DND-41 (cell line): ENCODE data around the gene SEPTIN1.

ENCODE experiments used
- ATAC-seq: fragments of 200-7000 bp; cut with Tn5 transposase; 3 replicates; pipeline ENCODE4 v1.9.1; 2021; ENCODE audit warnings: low read depth; ENCODE audit not compliant: insufficient read depth
- DNase-seq: peaks from one replicate; pipeline ENCODE4 v3.0.0-alpha.2; 2020
- H2AFZ ChIP-seq: 2 replicates; pipeline ENCODE4 v1.6.0; 2012; ENCODE audit warnings: low read depth, low read length
- H3K27ac ChIP-seq: 2 replicates; pipeline ENCODE4 v1.5.1; 2012; ENCODE audit warnings: low read length, inconsistent platforms
- H3K27me3 ChIP-seq: fragments of 200-600 bp; sonication (generic); 2 replicates; pipeline ENCODE4 v1.6.0; 2012; ENCODE audit warnings: low read length, mild to moderate bottlenecking, inconsistent platforms; ENCODE audit not compliant: insufficient read depth, poor library complexity
- H3K36me3 ChIP-seq: 2 replicates; pipeline ENCODE4 v1.5.1; 2012; ENCODE audit warnings: low read length, inconsistent platforms; ENCODE audit not compliant: insufficient read depth
- H3K4me1 ChIP-seq: 2 replicates; pipeline ENCODE4 v1.5.1; 2012; ENCODE audit warnings: mild to moderate bottlenecking, low read length; ENCODE audit not compliant: insufficient read depth
- H3K4me2 ChIP-seq: 2 replicates; pipeline ENCODE4 v1.6.0; 2012; ENCODE audit warnings: mild to moderate bottlenecking, moderate library complexity, low read length, inconsistent platforms; ENCODE audit not compliant: insufficient read depth
- H3K4me3 ChIP-seq, 2 experiments: fragments of 200-600 bp in 1 of 2; shearing (Covaris generic) in 1 of 2; 2 replicates each; pipeline ENCODE4 v1.5.1; 2012 to 2016; ENCODE audit warnings: inconsistent platforms in 2 of 2, low read length in 2 of 2, mild to moderate bottlenecking in 2 of 2, low read depth in 1 of 2, moderate library complexity in 1 of 2
- H3K79me2 ChIP-seq: 2 replicates; pipeline ENCODE4 v1.6.0; 2012; ENCODE audit warnings: low read length, inconsistent platforms; ENCODE audit not compliant: insufficient read depth
- H3K9ac ChIP-seq: 2 replicates; pipeline ENCODE4 v1.6.0; 2012; ENCODE audit warnings: low read depth, mild to moderate bottlenecking, inconsistent platforms, low read length, moderate library complexity
- H3K9me3 ChIP-seq: 2 replicates; pipeline ENCODE4 v1.5.1; 2012; ENCODE audit warnings: low read length, moderate library complexity, mild to moderate bottlenecking, inconsistent platforms; ENCODE audit not compliant: insufficient read depth, severe bottlenecking
- H4K20me1 ChIP-seq: 2 replicates; pipeline ENCODE4 v1.6.0; 2012; ENCODE audit warnings: low read length; ENCODE audit not compliant: insufficient read depth
- EZH2 ChIP-seq: IDR thresholded peaks from 3 replicates; pipeline ENCODE4 v1.6.1; 2012; ENCODE audit warnings: borderline replicate concordance, low read depth, mild to moderate bottlenecking, moderate library complexity, low read length, inconsistent platforms; ENCODE audit not compliant: severe bottlenecking
- TF ChIP-seq, protein P1 (sequence below): IDR thresholded peaks from 2 replicates; pipeline ENCODE4 v1.5.1; 2012; ENCODE audit warnings: borderline replicate concordance, low read length, moderate library complexity, mild to moderate bottlenecking; ENCODE audit not compliant: poor library complexity, severe bottlenecking; ENCODE audit errors: extremely low read depth

SEPTIN1 gene

DNA sequence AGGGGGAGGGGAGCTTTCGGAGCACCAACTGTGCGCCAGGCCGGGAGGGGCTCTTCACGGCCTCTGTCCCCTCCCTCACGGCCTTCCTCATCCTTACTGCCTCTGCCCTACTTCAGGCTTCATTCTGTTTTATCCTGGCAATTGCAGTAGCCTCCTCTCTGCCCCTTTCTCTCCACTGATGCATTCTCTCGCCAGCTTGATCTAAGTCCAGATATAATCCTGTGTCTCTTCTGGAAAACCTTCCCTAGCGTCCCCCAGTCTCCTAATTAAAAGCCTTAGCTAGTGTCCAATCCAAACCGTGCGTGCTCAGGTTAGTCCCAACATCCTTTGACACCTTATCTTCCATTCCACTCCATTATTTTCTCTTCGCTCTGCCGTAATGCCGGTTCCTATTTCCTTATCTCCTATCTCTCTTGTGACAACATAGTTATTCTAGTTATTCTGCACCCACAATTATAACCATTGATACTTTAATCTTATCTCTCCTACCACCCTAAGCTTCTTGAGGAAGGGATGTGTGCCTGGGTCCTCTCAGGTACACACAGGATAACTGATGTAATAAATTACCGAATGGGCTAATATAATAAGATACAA, 13.7 kb upstream of the SEPTIN1 start:
- no peaks in the 10 kb centered on the region for H3K27me3 ChIP-seq
- H4K20me1 ChIP-seq = peaks cover 14% of the 10 kb centered on the region
- peaks cover 40% of the 10 kb centered on the region for H3K79me2 ChIP-seq
- H2AFZ ChIP-seq = peak overlapping the region; percentile 81
- H3K9me3 ChIP-seq = no peaks in the 10 kb centered on the region
- peak overlapping the region; percentile 96 for H3K9ac ChIP-seq
- H3K36me3 ChIP-seq = peaks cover 25% of the 10 kb centered on the region
- peak overlapping the region; percentile 88 for H3K27ac ChIP-seq
- H3K4me2 ChIP-seq = peak overlapping the region; percentile 88
- no peak for DNase-seq
- ATAC-seq = 0 out of 3 replicates have a peak, but pooled peaks have one; percentile 2
- no peak for TF ChIP-seq EZH2
- TF ChIP-seq, protein P1, sequence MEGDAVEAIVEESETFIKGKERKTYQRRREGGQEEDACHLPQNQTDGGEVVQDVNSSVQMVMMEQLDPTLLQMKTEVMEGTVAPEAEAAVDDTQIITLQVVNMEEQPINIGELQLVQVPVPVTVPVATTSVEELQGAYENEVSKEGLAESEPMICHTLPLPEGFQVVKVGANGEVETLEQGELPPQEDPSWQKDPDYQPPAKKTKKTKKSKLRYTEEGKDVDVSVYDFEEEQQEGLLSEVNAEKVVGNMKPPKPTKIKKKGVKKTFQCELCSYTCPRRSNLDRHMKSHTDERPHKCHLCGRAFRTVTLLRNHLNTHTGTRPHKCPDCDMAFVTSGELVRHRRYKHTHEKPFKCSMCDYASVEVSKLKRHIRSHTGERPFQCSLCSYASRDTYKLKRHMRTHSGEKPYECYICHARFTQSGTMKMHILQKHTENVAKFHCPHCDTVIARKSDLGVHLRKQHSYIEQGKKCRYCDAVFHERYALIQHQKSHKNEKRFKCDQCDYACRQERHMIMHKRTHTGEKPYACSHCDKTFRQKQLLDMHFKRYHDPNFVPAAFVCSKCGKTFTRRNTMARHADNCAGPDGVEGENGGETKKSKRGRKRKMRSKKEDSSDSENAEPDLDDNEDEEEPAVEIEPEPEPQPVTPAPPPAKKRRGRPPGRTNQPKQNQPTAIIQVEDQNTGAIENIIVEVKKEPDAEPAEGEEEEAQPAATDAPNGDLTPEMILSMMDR = no peak
- peaks cover 64% of the 10 kb centered on the region for H3K4me1 ChIP-seq
- H3K4me3 ChIP-seq = peak overlapping the region; percentile 68 to 90; a peak in 3 of 4 replicates

DNA sequence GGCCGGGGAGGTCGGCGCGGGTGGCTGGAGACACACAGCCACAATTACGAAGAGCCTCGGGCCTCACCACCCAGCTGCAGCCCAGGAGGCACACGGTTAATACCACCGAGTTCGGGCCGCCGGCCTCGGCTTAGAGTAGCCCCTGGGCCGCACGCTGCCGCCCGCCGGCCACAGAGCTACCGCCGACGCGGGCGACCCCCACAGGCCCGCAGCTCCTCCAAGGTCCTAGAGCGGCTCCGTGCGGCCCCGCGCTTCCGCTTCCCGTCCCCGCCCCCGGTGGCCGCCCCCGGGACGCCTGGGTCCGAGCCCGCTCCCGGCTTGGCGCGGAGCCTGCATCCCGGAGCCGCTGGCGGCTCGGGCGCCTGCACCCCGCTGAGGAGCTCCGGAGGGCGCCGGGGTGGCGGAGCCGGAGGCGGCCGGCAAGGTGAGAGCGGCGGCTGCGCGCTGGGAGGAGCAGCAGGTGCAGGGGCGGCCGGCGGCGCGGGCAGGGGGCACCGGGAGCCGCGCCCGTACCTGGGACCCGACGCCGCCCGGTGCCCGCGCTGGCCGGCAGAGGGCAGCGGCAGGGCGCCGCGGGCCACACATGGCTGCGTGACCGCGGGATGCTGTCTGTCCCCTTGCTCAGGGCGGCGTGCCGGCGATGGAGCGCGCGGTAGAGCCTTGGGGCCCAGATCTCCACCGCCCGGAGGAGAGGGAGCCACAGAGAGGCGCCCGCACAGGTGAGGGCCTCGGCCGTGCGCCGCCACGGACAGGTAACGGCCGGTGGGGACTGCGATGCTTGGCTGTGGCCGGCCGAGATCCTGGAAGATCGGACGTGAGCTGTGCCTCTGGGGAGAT, 13.0 kb upstream of the SEPTIN1 start, which contains the start of gene ZNF48:
ZNF48 (plus strand) TSS at position 266 of the 837 bp plus-strand sequence; CDS start at position 641, 375 bp downstream.
- H3K27me3 ChIP-seq = no peaks in the 10 kb centered on the region
- peak; percentile 76 for ATAC-seq
- DNase-seq = peak; percentile 65
- no peak for TF ChIP-seq EZH2
- TF ChIP-seq, protein P1 = peak; percentile 32
- peak within 1 kb of the TSS; percentile 96 for H3K9ac ChIP-seq
- H4K20me1 ChIP-seq = peaks cover 14% of the 10 kb centered on the region
- peaks cover 56% of the 10 kb centered on the region for H3K4me1 ChIP-seq
- peaks cover 25% of the 10 kb centered on the region for H3K36me3 ChIP-seq
- H3K4me3 ChIP-seq = peak within 1 kb of the TSS; percentile 68 to 90
- peak within 1 kb of the TSS; percentile 81 for H2AFZ ChIP-seq
- peak within 1 kb of the TSS; percentile 88 for H3K27ac ChIP-seq
- H3K9me3 ChIP-seq = no peaks in the 10 kb centered on the region
- H3K4me2 ChIP-seq = peak within 1 kb of the TSS; percentile 88
- peaks cover 40% of the 10 kb centered on the region for H3K79me2 ChIP-seq

DNA sequence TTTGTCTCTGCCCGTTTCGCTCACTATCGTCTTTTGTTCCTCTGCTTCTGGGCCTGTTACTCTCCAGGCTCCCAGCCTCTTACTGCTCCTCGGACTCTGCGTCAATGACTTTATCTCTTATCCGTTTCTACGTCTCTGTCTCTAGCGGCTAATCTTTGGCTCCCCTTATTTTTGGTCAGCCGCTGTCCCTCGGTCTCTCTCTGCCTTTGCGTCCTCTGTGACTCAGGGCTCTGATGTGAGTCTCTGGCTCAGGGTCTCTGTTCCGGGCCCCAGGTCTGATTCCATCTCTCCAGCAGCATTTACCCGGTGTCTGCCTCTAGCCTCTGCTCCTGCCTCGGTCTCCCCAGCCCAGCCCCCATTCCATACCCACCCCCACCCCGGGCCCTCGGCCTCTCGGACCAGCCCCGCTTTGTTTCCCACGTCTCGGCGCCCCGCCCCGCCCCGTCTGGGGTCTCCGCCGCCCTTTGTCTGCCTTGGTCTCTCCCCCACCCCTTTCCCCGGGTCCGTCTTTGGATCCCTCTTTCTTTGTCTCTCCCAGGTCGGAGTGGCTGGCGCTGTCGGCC, 12.3 kb upstream of the SEPTIN1 start:
- TF ChIP-seq EZH2 = no peak
- TF ChIP-seq, protein P1 = no peak
- Histone ChIP-seq H3K9me3 (no peaks in the 10 kb centered on the region), H3K79me2 (peaks cover 40% of the 10 kb centered on the region), H3K4me1 (peaks cover 49% of the 10 kb centered on the region), H3K4me3 (peak overlapping the region; percentile 68 to 90), H3K36me3 (peaks cover 25% of the 10 kb centered on the region), H3K27ac (peak overlapping the region; percentile 88), H3K27me3 (no peaks in the 10 kb centered on the region), H3K9ac (peak overlapping the region; percentile 96), H4K20me1 (peaks cover 14% of the 10 kb centered on the region), H2AFZ (peak overlapping the region; percentile 81), H3K4me2 (peak overlapping the region; percentile 88)
- ATAC-seq (peak; percentile 45), DNase-seq (peak; percentile 42)
